GM18498 (cell line): Measurements from ENCODE around the gene KRTAP5-8.
"Not testable (repeated sequence)": the region's sequence is repeated elsewhere in the genome, so short reads cannot be mapped to it uniquely, and the experiment has no call there.

ENCODE experiments used
- ATAC-seq: cut with Tn5 transposase; IDR thresholded peaks from one replicate; pipeline ENCODE4 v1.9.1; 2021; ENCODE audit warnings: mild to moderate bottlenecking, moderate library complexity; ENCODE audit not compliant: unreplicated experiment

The KRTAP5-8 gene, protein sequence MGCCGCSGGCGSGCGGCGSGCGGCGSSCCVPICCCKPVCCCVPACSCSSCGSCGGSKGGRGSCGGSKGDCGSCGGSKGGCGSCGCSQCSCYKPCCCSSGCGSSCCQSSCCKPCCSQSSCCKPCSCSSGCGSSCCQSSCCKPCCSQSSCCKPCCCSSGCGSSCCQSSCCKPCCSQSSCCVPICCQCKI

DNA sequence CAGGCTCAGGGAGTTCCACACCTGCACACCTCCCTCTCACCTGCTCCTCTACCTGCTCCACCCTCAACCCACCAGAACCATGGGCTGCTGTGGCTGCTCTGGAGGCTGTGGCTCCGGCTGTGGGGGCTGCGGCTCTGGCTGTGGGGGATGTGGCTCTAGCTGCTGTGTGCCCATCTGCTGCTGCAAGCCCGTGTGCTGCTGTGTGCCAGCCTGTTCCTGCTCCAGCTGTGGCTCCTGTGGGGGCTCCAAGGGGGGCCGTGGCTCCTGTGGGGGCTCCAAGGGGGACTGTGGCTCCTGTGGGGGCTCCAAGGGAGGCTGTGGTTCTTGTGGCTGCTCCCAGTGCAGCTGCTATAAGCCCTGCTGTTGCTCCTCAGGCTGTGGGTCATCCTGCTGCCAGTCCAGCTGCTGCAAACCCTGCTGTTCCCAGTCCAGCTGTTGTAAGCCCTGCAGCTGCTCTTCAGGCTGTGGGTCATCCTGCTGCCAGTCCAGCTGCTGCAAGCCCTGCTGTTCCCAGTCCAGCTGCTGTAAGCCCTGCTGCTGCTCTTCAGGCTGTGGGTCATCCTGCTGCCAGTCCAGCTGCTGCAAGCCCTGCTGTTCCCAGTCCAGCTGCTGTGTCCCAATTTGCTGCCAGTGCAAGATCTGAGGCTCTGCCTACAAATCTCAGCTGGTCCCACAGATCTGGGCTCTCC, at the start of gene KRTAP5-8:
TSS of gene KRTAP5-8 (plus strand) at position 49 of the 689 bp plus-strand sequence. CDS start at position 80, 31 bp downstream.
- not testable (repeated sequence) for ATAC-seq

DNA sequence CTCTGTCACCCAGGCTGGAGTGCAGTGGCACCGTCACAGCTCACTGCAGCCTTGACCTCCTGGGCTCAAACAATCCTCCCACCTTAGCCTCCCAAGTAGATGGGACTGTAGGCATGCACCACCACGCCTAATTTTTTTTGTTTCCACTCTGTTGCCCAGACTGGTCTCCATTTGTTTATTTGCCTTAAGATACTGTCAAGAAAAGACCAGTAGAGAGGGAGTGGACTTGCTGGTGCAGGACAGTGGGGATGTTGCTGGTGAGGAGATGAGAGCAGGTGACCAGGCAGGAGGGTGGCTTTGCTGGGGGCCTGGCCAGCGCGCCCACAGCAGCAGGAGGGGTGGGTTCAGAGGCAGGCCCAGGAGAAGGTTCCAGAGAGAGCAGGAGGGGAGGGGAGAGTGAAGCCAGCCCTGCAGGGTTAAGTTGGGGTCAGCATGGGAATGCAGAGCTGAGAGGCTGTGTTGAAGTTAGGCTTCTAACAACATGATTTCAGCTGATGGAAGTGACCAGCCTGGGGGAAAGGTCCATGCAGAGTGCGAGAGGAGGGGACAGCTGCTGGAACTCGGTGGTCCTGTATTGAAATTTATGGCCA, 49.0 kb upstream of the KRTAP5-8 start:
- ATAC-seq: no peak

DNA sequence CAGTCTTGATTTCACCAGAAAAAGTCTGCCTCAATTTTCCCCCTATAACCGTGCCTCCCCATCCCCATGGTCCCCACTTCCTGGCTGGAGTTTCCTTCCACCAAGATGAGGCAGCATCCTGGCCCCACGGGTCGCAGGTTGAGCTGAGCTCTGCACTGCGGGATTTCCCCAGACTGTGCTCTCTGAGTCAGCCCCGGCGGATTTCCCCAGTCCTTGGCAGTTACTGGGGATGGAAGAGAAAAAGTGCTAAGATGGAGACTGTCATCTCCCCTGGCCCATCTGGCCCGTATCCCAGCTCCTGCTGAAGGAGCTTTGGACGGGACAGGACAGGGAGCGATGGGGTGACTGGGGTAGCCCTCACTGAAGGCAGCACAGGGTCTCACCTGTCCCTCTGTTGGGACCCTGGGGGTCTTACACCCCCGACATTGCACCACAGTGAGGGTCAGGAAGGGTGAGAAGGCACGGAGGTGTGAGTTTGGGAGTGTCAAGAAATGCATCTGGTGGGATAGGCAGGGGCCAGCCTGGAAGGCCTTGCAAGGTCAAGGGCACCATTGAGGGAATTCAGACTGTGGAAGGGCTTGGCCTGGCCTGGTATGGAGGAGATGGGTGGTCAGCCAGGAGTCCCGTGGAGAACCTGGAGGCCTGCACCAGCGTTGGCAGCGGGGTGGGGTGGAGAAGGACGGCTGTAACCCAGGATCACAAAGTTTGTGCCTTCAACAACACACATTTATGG, 48.3 kb upstream of the KRTAP5-8 start:
- no peak for ATAC-seq

DNA sequence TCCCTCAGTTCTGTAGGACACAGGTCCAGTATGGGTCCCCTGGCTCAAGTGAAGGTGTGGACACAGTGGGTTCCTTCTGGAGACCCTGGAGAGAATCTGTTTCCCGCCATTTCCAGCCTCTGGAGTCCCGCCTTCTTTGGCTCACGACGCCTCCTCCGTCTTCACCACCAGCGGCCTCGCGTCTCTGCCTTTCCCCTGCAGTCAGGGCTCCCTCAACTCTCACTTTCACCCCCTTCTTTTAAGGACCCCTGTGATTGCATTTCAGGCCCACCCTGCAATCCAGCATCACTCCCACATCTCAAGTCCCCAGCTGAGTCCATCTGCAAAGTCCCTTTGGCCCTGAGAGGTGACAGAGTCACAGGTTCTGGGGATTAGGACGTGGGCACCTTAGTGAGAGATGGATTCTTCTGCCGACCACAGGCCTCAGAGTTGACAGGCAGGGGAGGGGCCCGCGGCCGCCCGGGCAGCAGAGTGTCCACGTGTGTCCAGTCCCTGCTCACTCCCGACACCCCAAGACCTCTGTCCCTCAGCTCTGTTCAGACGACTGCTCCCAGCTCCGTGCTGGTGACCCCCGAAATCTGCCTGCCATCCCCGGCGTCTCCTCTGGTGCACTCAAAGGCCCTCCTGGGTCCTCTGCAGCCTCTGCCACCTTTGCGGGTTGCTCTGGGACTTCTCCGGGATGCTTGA, 47.6 kb upstream of the KRTAP5-8 start:
- ATAC-seq: no peak

DNA sequence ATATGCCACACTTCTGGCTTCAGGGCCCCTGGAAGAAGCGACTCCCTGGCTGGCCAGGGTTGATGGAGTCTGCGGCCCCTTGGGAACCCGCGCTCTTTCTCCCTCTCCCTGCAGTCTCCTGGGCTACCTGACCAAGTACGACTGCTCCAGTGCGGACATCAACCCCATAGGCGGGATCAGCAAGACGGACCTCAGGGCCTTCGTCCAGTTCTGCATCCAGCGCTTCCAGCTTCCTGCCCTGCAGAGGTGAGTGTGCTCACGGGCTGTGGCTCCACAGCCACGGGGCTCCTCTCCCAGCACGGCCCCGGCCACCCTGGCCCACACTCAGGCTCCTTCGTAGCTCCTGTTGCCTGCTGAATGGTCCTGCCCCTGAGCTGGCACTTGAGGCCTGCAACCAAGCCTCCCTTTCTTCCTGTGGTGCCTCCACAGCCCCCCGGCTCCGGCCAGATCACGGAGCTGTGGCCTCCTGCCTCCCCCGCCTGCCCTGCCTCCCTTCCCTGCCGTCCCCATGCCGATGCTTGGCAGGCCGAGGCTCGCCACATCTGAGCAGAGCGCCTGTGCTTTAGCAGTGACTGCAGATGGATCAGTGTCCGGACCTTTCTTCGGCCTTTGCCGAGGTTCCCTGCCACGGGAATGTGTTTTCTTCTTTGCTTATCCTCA, 47.0 kb upstream of the KRTAP5-8 start:
- ATAC-seq: no peak

DNA sequence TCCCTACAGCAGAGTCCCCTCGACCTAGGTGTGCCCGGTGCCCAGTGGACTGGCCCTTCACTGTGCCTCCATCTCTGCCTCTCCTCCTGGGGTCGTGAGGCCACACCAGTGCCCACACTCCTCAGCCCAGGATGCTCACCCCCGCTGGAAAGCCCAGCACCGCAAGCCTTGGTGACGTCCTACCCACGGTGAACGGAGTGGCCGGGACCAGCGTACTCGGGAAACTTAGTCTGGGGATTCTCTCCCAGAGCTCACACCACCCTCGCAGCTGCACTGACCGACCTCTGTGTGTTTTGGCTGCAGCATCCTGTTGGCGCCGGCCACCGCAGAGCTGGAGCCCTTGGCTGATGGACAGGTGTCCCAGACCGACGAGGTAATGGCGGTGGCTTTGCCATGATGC, 46.3 kb upstream of the KRTAP5-8 start:
- ATAC-seq: no peak

DNA sequence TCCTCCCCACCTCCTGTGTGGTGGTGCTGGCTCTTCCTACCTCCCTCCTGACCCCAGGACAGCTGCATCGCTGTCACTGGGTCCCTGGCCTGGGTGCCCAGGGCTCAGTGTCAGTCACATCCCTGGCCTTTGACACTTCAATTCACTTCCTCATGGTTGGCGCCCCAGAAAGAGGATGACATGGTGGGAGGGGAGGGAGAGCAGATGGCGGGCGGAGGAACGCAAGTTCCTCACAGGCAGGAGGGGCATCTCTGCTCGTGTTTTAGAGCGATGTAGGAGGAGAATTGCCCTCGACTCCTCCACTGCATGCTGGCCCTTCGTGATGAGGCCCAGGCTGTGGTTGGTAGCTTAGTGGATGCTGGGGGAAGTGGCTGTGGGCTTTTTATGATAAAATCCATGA, 45.9 kb upstream of the KRTAP5-8 start:
- no peak for ATAC-seq

DNA sequence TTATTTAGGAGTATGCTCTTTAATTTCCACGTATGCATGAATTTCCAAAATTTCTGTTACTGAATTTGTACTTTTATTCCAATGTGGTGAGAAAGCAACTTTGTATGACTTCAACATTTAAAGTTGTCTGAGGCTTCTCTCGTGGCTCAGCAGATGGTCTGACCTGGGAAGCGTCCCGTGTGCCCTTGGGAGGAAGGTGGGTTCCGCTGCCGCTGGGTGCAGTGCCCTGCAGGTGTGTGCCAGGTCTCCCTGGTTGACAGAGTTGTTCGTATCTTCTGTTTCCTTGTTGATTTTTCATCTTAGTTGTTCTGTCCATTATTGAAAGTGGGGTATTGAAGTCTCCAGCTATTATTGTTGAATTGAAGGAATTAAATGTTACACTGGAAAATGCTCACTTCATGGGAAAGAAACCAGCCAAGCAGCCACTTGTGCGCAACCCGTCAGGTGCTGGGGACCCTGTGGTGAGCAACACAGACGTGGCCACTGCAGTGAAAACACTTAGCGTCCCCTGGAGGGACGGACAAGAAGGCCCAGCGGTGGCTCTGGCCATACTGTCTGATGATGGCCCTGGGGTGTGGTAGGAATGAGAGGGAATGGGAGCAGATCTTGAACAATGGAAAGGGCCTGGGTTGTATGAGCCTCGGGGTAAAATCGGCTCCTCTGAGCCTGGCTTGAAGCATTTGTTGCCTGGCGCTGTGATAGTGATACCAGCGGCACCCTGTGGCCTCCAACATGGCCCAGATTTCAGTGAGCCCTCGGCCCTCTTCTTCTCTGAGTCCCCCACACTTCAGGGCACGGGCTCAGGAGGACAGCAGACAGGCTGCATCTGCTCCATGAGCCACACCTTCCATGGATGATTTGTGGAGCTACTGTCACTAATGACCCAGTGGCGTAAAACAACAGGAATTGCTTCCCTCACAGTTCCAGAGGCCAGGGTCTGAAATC, 42.3 kb upstream of the KRTAP5-8 start:
- ATAC-seq: no peak

DNA sequence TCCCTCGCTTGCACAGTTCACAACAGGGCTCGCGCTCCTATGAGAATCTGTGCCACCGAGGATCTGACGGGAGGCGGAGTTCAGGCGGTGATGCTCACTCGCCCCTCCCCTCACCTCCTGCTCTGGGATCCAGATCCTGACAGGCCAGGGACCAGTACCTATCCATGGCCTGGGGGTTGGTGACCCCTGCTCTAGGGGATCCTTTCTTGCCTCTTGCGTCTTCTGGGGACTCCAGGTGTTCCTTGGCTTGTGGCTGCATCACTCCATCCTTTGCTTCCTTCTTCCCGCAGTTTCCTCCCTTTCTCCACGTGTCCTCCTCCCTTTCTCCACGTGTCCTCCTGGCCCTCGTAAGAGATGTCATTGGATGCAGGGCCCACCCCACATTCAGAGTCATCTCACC, 41.4 kb upstream of the KRTAP5-8 start:
- no peak for ATAC-seq

DNA sequence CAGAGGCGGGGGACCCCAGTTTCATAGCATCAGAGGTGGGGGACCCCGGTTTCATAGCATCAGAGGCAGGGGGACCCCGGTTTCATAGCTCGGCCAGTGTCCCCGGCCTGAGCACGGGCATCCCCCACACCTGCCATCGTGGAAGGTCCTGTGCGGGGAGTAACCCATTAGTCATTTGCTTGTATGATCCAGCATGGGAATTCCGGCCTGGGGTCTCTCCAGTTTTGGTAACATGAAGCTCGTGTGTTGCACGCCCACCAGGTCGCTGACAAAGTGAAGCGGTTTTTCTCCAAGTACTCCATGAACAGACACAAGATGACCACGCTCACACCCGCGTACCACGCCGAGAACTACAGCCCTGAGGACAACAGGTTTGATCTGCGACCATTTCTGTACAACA, 39.7 kb upstream of the KRTAP5-8 start:
- no peak for ATAC-seq

DNA sequence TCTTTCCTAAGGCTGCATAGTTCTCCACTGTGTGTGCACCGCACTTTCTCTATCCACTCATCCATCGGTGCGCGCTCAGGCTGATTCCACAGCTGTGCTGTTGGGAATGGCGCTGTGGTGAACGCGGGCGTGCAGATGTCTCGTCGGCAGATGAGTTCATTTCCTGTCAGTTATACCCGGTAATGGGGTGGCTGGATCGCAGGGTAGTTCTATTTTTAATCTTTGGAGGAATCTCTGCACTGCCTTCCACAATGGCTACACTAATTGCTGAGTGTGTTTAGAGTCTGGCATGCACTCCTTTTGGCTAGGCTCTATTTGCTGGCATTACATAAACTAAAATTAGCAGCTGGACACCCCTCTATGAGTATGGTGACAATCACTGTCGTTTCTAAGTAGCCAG, 38.7 kb upstream of the KRTAP5-8 start:
- no peak for ATAC-seq

DNA sequence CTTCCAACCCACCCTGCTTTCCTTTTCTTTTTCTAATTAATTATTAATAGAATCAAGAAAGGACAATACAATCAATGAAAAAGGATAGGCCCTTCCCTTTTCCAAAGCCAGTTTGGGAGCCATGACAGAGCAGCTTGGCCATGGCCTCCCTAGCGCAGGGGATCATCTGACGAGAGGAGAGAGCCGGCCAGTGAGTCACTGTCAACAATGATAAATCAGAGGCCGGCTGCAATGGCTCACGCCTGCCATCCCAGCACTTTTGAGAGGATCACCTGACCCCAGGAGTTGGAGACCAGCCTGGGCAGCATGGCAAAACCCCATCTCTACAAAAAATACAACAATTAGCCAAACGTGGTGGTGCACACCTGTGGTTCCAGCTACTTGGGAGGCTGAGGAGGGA, 38.3 kb upstream of the KRTAP5-8 start:
- ATAC-seq: no peak

DNA sequence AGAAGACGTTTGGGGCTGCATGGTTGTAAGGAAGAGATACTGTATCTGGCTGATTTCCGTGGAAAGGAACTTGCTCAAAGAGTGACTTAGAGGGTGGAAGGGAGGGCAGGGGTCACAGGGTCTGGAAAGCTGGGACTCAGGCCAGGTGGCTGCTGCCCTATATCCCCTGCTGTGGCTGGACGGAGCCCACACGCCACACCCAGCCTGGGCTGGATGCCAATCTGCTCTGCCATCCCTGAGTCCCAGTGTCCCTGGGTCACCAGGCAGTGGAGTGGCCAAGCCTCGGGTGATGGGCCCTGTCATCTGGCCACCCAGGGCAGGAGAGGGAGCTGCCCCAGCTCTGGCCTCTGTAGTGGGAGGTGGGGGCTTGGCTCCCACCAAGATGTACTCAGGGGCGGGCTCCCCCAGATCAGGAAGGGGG, 37.2 kb upstream of the KRTAP5-8 start:
- no peak for ATAC-seq

DNA sequence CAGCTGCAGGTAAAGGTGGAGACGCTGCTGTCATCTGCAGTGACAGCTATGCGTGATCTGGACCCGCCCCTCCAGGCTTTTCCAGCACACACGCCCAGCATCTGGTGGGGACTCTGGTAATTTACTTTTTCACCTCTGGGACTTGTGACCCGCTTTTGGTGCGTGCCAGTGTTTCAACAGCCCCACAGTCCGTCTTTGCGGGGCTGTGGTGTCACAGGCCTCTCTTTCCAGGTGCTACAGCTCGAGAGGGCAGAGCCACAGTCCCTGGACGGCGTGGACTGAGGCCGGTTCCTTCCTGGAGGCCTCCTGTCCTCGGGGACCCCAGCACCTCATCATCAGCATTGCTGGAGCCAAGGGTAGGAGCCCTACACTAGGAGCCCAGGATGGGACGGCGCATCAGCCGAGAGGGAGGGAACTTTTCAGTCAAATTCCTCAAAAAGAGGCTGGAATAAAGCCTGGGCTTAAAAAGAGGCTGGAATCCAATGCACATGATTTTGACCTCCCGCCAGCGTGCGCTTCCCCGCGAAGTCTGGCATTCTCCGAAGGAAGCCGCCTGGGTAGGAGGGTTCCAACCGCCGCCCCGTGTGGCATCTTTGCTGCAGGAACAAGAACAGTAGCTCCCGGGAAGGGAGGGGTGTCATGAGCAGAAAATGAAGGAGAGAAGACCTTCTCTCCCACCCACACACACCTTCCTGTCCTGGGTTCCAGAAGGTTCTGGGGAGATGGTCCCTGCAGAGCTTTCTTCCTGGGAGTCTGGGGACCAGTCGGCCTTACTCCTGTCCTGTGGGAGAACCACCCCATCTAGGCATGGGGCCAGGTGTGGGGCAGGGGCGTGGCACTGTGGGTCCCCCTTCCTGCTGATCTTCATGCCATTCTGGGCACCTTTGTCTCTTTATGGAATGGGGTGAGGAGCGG, 36.5 kb upstream of the KRTAP5-8 start:
- ATAC-seq: no peak

DNA sequence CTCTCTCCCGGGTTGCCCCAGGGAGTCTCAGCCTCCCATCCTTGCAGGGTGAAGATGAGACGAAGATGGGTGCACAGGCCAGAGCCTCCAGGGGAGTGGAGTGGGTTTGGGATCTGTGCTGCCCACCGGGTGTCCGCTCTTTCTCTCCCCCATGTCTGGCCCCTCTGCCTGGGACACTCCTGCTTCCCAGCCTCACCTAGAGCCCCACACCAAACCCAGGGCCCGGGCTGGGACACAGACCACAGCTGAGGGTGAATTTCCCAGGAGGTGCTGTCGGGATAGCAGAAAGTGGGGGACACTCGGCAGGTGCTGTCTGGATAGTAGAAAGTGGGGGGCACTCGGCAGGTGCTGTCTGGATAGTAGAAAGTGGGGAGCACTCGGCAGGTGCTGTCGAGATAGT, 35.8 kb upstream of the KRTAP5-8 start:
- no peak for ATAC-seq

DNA sequence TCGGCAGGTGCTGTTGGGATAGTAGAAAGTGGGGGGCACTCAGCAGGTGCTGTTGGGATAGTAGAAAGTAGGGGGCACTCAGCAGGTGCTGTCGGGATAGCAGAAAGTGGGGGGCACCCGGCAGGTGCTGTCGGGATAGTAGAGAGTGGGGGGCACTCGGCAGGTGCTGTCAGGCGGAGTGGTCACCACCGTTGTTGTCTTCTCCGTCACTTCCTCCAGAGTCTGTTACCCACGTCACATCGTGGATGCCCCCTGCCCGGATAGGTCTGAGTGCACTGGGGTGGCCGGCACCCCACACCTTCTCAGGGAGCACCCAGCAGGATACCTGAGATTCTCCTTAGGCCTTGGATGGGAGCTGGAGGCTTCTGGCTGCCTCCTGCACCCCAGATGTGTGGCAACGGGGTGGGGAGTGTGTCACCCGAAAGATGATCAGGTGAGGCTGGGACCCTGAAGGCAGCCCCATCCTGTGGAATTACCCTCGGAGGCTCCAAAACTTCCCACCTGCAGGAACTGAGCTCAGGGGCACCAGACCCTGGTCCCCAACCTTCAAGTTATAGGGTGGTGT, 34.9 kb upstream of the KRTAP5-8 start:
- no peak for ATAC-seq

DNA sequence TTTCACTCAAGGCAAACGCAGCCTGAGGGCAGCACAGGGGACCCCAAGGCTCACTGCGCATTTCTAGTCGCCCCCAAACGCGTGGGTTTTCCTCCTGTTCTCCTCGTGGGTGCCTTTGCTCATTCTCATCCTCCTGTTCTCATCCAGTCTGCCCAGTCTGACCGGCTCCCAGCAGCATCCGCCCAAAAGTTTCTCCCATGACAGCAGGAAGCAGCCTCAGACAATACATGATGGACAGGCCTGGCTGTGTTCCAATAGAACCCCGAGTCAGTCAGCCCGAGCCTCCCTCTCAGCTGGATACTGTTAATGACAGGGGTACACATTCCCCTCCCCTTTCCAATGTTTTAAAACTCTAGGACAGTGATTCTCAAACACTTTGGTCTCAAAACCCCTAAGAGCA, 33.3 kb upstream of the KRTAP5-8 start:
- ATAC-seq: no peak

DNA sequence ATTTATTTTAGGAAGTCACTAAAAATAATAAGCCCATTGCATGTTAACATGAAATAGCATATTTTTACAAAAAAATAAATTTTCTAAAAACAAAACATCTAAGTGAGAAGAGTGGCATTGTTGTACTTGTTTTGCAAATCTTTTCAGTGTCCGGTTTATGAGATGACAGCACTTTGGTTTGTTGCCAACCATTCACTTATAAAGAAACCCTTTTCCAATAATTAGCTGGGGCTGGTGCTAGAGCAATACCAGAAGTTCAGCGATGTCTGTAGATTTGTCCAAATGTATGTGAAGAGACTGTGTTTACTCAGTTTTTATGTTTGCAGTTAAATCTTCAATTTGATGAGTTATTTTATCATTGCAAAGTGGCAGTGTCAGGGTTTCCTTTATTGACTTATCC, 32.8 kb upstream of the KRTAP5-8 start:
- ATAC-seq: no peak
